Left ventricle myocardium inferior (tissue), 1 donor: ENCODE results near the gene CUX1. TPM values are rescaled to one million over a fixed set of nuclear protein-coding genes. Genes with fewer than 3 reads are reported as not detected.

ENCODE experiments used
- DNase-seq: peaks from one replicate; pipeline ENCODE4 v3.0.0-alpha.2; 2020
- H3K27ac ChIP-seq: fragments of 200-600 bp; replicated peaks from 2 replicates; pipeline ENCODE4 v1.8.0; 2021
- H3K27me3 ChIP-seq: fragments of 200-600 bp; 2 replicates; pipeline ENCODE4 v1.8.0; 2021; ENCODE audit warnings: low read depth
- H3K36me3 ChIP-seq: fragments of 200-600 bp; 2 replicates; pipeline ENCODE4 v1.8.0; 2021
- H3K4me1 ChIP-seq: fragments of 200-600 bp; 2 replicates; pipeline ENCODE4 v1.8.0; 2021
- H3K4me3 ChIP-seq: fragments of 200-600 bp; 2 replicates; pipeline ENCODE4 v1.8.0; 2021; ENCODE audit warnings: mild to moderate bottlenecking, moderate library complexity
- H3K9me3 ChIP-seq: fragments of 200-600 bp; replicated peaks from 2 replicates; pipeline ENCODE4 v1.8.0; 2021
- CTCF ChIP-seq: fragments of 200-600 bp; IDR thresholded peaks from 2 replicates; pipeline ENCODE4 v1.8.0; 2021; ENCODE audit warnings: antibody characterized with exemption, mild to moderate bottlenecking, borderline replicate concordance
- intact Hi-C: fragments of 100-400 bp; cut with micrococcal nuclease; formaldehyde crosslinking; loops from one replicate; pipeline ENCODE4 v1.11.0; 2022
- total RNA-seq: library from RNA; stranded (reverse); fragmentation: NEBNext Ultra II Directional; extraction: Animal tissue kit (Norgen Biotek cat#: 25700); gene quantifications from one replicate; pipeline ENCODE4 v1.2.1, GENCODE V29; 2021
- donor health status: DM: no; HTN: yes; CAD: no; lungs with severe emphysema.

Gene CUX1
- total RNA-seq, 1 donor from 2014 or later = 125 TPM

- Histone ChIP-seq H3K27ac (no peak overlapping the region), H3K9me3 (no peaks in the 10 kb centered on the region), H3K4me1 (peaks cover 9% of the 10 kb centered on the region), H3K4me3 (no peak overlapping the region), H3K36me3 (peaks cover 79% of the 10 kb centered on the region), H3K27me3 (no peaks in the 10 kb centered on the region)
- DNase-seq = peak; percentile 48
- TF ChIP-seq CTCF = no peak
- intact Hi-C loops = no loop called here
Observed at GRCh38 chr7:102189756-102190155, 372.3 kb downstream of the CUX1 start.

GRCh38 chr7:102190776-102191350, 373.4 kb downstream of the CUX1 start:
- Histone ChIP-seq H3K27me3 (no peaks in the 10 kb centered on the region), H3K36me3 (peaks cover 79% of the 10 kb centered on the region), H3K4me1 (peaks cover 9% of the 10 kb centered on the region), H3K27ac (no peak overlapping the region), H3K4me3 (no peak overlapping the region), H3K9me3 (no peaks in the 10 kb centered on the region)
- intact Hi-C loops = no loop called here
- no peak for DNase-seq
- TF ChIP-seq CTCF = no peak

GRCh38 chr7:102191556-102192379, 374.3 kb downstream of the CUX1 start:
- Histone ChIP-seq H3K4me1 (peaks cover 9% of the 10 kb centered on the region), H3K9me3 (no peaks in the 10 kb centered on the region), H3K27ac (no peak overlapping the region), H3K4me3 (no peak overlapping the region), H3K27me3 (no peaks in the 10 kb centered on the region), H3K36me3 (peaks cover 82% of the 10 kb centered on the region)
- intact Hi-C loops = no loop called here
- no peak for TF ChIP-seq CTCF
- no peak for DNase-seq

GRCh38 chr7:102192790-102193189, 375.4 kb downstream of the CUX1 start:
- Histone ChIP-seq H3K4me1 (peaks cover 9% of the 10 kb centered on the region), H3K9me3 (no peaks in the 10 kb centered on the region), H3K36me3 (peaks cover 92% of the 10 kb centered on the region), H3K27ac (no peak overlapping the region), H3K4me3 (no peak overlapping the region), H3K27me3 (no peaks in the 10 kb centered on the region)
- DNase-seq = no peak
- intact Hi-C loops = no loop called here
- no peak for TF ChIP-seq CTCF

- intact Hi-C loops = no loop called here
- H3K27ac ChIP-seq = no peak overlapping the region
- TF ChIP-seq CTCF = no peak
- H3K4me3 ChIP-seq = no peak overlapping the region
- H3K9me3 ChIP-seq = no peaks in the 10 kb centered on the region
- peaks cover 94% of the 10 kb centered on the region for H3K36me3 ChIP-seq
- no peaks in the 10 kb centered on the region for H3K27me3 ChIP-seq
- DNase-seq = no peak
- H3K4me1 ChIP-seq = peaks cover 9% of the 10 kb centered on the region
Observed at GRCh38 chr7:102193806-102194205, 376.4 kb downstream of the CUX1 start.
